Activated T-cell treated with anti-CD3 and anti-CD28 coated beads for 1 hour (primary cell): ENCODE data around the gene SNX14.
"Not testable (repeated sequence)": the region's sequence is repeated elsewhere in the genome, so short reads cannot be mapped to it uniquely, and the experiment has no call there.

Experiments
- DNase-seq: peaks from one replicate; pipeline ENCODE4 v3.0.0-alpha.2; 2020; ENCODE audit warnings: low read depth

The SNX14 gene, protein sequence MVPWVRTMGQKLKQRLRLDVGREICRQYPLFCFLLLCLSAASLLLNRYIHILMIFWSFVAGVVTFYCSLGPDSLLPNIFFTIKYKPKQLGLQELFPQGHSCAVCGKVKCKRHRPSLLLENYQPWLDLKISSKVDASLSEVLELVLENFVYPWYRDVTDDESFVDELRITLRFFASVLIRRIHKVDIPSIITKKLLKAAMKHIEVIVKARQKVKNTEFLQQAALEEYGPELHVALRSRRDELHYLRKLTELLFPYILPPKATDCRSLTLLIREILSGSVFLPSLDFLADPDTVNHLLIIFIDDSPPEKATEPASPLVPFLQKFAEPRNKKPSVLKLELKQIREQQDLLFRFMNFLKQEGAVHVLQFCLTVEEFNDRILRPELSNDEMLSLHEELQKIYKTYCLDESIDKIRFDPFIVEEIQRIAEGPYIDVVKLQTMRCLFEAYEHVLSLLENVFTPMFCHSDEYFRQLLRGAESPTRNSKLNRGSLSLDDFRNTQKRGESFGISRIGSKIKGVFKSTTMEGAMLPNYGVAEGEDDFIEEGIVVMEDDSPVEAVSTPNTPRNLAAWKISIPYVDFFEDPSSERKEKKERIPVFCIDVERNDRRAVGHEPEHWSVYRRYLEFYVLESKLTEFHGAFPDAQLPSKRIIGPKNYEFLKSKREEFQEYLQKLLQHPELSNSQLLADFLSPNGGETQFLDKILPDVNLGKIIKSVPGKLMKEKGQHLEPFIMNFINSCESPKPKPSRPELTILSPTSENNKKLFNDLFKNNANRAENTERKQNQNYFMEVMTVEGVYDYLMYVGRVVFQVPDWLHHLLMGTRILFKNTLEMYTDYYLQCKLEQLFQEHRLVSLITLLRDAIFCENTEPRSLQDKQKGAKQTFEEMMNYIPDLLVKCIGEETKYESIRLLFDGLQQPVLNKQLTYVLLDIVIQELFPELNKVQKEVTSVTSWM

DNA sequence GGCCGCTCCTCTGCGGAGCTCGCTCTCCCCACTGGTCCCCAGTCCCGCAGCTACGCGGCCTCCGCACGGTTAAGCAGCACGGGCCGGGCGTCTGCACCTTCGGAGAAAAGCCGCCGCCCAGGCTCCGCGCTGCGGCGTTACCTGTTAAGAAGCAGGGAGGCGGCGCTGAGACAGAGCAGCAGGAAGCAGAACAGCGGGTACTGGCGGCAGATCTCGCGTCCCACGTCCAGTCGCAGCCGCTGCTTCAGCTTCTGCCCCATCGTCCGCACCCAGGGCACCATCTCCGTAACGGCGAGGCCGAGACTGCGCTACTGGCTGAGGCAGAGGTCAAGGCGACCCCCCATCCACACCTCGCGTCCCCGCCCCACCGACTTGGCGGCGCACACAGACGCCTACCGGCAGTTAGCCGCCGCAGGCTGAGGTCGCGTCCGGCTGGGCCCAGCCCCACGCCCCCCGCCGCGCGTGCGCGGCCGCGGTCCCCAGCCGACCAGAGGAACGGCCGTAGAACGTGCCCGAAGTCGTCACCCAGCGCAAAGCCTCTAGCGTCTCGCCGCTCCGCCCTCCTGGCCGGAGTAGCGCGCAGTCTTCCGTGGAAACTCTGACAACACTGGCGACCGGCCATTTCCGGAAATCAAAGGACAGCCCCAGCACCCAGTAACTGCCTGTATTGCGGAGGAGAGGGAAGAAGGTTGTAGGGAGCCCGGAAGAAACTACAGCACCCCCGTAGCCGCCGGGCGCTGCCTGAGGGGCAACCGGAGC is at the start of gene SNX14:
SNX14 (minus strand) TSS at position 421 of the 759 bp plus-strand sequence; CDS start at position 281, 140 bp downstream.
- DNase-seq = peak; percentile 61

DNA sequence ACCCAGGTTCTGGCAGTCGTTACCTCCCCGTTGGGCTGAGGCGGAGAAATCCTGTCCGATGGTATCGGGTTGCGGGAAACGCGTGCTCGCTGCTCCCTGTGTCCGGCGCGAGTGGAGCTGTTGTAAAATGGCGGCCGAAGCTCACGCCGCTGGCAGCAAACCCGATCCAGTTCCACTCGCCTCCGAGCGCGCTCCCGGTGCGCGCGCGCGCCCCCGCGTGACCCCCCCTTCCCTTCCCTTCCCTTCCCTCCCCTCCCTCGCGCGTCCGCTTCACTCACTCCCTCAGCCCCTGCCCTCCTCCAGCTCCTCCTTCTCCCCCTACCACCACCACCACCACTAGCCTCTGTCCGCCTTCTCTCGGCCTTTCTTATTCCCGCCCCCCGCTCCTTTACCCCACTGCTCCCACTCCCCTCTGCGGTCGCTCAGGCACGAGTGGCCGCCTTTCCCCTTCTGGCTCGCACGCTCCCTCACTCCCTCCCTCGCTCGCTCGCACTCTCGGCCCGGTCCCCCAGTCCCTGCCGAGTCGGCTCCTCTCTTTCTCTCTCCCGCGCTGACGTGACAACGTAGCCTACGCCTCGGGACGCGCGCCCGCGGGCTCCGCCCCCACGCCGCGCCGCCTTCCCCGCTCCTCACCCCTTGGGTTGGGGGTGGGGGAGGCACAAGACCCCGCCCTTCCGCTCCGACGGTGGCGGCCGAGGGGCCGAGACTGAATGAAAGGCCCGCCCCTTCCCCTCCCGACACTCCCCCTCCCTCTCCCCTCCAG is 49.3 kb upstream of the SNX14 start, which contains the start of gene SYNCRIP:
SYNCRIP (minus strand) TSS at position 113 of the 763 bp plus-strand sequence. CDS start 1,447 bp downstream, outside the sequence.
- DNase-seq = peak; percentile 97

DNA sequence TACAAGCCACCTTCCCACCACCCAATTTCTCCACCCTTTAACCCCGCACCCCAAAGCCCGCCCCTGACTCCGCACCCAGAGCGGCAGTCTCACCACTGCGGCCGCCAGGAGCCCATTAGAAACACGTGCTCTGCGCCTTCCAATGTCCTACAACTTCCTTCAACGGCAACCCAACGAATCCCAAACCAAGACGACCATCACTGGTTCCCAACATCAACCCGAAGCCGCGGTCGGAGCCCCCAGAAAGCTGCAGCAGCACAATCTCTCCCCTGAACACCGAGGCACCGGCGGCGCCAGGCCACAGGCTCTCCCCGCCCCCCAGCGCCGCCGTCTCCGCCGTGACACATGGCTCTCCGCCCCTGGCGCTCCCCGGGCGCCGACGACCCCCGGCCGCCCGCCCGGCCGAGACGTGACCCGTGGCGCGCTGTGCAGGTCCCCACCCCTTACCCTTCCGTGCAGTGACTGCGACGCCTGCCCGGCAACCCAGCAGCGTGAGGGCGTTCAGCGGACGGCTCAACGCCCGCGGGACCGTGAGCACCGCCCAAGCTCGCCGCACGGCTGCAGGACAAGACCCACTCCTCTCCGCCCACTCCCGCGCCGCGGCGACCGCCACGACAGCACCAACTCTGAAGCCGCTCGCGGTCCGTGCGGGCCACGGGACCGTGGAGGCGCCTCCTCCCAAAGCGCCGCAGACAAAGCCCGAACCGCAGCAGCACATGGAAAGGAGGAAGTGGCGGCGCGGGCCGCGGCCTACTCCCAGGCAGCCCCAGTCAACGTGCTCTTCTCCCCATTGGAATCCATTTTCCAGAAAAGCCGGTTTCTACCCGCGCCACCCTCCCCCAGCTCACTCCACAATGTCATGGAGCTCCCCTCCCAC is 48.5 kb upstream of the SNX14 start:
- DNase-seq = peak; percentile 34

DNA sequence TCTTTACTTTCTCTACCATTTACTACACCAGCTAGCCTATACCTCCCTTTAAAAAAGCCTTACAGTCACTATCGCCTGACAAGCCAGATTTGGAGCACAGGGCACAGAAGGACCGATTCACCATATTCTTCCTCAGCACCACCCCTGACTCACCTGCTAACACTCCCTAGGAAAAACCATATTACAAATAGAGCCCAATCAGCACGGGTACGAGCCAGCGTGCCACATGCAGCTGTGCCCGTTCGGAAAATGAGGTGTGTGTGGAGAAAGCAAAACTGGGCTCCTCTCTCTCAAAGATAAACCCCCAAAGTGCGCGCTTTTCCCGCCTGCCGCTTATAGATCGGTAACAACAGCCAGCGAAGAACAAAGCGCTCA is 47.9 kb upstream of the SNX14 start:
- no peak for DNase-seq

DNA sequence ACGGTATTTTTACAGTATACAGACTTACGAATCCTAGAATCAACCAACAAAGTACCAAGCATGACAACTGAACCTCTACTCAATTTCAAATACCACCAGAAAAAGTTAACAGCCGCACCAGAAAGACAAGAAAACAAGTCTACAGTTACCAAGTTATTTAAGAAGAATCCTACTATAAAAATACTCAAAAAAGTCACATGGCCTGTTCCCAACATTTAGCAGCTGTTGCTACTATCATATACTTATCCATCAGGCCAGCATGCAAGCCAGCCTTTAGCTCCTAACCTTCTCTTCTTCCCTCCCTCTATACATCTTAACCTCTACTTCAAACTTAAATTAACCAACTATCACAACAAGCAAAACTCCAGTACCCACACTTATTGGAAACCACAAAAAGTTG is 47.2 kb upstream of the SNX14 start:
- DNase-seq = no peak

DNA sequence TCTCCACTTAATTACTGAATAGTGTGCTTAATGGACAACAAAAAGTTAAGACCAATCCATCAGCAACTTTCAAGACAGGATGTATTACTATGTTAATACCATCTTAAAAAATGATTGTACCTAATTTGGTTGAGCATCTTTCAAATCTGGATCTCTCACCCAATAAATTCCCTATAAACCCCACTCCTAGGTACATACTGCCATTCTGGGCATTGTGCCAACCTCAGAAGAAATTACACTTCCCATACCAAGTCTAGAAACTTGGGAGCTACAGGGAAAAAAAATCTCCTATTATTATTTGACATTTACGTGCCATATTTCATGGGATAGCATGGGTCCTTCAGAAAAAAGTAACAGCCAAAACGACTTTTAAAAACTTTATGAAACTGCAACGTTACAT is 43.9 kb upstream of the SNX14 start:
- no peak for DNase-seq

DNA sequence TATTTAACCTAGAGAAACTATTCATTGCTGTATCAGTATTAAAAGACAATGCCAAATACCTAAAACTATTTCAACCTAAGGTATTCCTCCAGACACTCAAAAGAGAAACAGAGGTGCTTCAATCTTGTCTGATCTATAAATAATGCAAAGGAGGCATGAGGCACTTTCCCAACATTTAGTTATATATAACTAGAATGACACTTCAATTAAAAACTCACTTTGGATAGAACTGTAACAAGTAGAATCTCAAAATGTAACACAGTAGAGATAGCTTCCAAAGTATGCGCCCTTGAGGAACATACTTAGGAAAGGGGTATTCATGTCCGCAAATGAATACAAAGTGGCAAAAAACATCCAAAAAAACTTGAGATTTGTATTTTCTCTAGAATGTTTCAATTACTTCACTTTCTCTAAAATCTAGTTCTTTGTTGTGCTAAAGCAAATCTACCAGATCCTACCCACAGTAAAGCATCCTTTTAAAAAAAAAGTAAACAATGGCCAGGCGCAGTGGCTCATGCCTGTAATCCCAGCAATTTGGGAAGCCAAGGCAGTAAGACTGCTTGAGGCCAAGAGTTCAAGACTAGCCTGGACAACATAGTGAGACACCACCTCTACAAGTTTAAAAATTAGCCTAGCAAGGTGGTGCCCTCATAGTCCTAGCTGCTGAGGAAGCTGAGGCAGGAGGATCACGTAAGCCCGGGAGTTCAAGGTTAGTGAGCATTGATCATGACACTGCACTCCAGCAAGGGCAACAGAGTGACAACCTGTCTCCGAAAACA is 38.7 kb upstream of the SNX14 start:
- DNase-seq = no peak

DNA sequence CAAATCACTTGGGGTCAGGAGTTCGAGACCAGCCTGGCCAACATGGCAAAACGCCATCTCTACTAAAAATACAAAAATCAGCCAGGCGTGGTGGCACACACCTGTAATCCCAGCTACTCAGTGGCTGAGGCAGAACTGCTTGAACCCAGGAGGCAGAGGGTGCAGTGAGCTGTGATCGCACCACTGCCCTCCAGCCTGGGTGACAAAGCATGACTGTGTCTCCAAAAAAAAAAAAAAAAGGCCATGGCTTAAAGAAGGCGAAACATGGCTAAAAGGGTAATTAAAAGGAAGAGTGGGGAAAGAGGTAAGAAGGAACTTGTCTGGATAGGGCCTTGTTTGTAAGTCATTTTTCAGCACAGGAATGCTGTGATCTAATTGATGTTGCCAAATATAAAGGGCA is 37.5 kb upstream of the SNX14 start:
- not testable (repeated sequence) for DNase-seq

DNA sequence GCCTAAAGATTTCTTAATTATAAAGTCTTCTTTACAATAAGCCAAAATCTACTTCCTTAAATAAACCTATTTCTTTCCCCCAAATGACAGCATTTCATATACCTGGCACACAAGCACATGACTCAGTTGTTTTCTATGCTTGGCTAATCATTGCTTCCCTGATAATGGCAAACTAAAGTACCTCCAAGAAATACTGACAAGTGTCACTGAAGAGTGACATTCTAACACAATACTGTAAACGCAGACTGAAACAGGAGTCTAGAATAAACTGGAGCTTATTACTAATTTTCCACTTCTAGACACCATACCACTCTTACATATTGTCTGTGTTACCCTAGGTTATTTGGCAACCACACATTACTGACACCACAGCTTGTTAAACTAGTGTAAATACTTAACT is 34.7 kb upstream of the SNX14 start:
- no peak for DNase-seq

DNA sequence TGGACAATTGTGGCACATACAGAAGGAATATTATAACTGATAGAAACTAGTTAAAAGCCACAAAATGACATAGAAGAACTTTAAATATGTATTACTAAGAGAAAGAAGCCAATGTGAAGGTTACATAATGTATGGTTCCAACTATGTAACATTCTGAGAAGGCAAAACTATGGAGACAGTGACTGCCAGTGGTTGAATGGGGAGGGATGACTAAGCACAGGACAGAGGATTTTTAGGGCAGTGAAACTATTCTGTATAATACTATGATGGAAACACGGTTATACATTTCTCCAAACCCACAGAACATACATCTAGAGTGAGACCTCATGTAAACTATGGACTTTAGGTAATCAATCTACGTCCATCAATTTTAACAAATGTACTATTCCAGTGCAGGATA is 26.6 kb upstream of the SNX14 start:
- no peak for DNase-seq

DNA sequence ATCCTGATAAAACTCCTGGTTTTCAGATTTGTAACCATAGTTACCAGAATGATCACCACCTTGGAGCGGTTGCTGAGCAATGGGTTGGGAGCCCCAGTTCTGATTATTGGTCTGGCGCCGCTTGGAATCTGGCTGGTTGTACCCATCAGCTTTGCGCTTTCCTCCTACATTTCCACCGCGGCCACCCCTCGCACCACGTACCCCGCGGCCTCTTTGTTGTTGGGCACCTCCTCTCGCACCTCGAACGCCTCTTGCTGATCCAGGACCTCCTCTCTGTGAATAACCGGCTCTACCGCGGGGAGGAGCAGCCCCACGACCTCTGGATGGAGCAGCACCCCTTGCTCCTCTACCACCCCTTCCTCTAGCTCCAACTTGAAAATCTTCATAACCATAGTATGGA is 21.1 kb upstream of the SNX14 start:
- no peak for DNase-seq

DNA sequence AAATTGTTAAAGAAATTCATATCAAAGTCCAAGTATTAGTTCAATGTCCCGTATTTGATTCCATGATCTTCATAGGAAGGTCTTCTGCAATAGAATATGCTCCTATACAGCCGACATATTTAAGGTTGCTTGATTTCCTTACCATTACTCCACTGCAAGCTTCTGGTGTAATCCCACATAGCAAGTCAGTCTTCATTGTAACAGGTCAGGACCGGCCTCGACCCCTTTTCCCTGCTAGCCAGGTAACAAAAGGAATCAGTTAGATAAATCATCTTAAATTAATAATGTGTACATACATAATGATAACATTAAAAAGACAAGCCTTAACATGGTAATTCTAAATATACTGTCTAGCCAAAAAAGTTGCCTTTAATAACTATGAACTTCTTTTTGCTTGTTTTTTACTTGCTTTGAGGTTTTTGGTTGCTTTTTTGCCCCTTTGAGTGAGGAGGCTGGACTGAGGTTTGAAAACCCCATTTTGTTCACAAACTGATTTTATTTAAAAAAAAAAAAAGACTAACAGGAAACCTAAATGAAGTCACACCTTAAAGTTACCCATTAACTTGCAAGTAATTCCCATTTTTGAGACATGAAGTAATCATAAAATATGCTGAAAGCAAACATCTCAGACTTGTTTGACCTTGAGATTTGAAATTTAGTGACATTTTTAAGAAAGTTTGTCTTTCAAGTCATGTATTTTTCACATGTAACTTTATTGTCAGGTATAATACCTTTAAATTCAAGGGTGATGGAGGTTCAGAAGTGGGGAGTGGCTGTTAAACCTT is 19.2 kb upstream of the SNX14 start:
- no peak for DNase-seq

DNA sequence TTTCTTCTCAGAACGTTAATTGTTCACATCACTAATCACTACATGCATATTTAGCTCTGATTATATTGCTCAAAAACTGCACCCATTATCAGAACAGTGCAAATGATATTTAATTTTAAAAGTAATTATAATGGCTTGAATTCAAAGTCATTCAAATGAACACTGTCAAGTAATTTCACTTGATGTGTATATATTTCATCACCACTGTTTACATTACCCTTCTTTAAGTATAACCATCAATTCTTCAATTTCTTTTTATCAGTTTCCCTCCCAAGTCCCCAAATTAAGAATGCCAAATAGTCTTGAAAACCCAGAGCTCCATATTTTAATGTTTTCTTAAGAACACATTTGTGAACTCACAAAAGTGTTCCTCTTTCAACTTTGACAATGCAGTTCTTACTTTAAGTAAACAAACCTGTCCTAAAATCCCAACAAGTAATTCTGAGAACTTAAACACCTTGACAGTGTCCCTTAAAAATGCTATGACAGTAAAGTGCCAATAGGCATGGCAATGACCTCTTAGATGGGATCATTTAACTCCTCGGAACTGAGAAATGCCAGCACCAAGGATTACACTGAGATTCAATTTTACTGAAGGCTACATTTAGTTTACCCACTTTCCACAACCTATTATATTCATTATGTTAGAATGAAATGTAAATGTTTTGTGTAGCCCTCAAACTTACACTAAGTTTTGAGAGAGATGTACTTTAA is 16.7 kb upstream of the SNX14 start:
- DNase-seq = no peak

DNA sequence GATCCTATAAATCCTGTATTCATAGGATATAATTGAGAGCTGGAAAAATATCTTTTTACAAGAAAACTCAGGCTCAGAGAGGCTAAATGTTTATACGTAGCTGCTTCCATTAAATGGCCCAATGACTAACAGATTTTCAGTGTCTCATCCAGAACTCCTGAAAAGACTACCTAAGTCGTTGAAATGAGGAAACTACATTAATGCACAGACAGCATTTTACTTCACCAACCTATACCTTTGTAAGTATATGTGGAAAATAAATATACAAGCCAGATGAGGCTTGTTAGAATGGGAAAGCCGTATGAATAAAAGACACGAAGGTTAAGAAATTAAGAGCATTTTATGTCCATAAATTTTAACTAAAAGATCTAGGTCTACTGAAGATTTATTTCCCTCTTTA is 8.4 kb upstream of the SNX14 start:
- DNase-seq = no peak

DNA sequence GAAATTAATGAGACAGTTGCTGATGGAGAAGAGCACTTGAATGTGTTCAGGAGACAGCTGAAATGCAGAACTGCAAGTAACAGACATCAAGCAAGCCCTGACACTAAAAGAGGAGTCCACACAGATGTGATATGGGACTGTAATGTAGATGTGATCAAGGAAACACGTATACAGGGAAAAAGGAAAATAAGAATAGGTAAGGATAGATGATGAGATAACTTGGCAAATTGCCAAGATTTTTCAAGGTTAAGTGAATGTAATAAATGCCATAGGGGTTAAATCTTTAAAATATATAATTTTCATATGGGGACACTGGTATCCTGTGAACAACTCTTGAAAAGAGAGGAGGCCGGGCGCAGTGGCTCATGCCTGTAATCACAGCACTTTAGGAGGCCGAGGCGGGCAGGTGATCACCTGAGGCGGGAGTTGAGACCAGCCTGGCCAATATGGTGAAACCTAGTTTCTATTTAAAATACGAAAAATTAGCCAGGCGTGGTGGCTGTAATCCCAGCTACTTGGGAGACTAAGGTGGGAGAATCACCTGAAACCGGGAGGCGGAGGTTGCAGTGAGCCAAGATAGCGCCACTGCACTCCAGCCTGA is 7.2 kb upstream of the SNX14 start:
- no peak for DNase-seq

DNA sequence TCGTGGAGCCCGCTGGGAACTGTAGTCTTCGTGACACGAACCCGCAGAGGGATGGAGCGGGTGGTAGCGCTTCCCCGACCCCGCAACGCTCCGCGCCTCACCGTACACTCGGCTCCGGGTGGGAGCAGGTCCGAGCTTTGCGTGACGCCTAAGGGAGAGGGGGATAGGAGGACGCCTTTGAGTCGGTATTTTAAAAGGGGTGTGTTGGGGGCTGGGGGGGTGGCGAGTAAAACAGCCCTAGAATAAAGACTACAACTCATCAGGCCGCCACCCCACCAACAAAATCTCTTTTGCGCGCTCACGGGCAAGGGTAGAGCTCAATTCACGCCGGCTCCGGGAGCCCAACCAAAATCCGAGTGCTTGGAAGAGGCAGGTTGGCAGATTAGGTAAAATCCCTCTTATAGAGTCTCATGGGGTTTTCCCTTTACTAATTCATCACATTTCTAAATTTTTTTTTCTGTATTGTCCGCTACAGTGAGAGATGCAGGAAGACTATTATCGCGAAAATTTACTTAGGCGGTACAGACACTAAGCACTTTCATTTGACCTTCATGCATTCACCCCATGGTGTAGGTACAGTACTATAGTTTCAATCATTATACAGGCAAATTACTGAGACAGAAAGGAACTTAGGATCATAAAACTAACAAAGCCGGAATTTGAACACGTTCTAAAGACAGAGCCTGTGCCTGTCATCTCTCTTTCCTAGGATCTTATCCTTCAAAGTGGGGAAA is 706 bp upstream of the SNX14 start:
- no peak for DNase-seq

DNA sequence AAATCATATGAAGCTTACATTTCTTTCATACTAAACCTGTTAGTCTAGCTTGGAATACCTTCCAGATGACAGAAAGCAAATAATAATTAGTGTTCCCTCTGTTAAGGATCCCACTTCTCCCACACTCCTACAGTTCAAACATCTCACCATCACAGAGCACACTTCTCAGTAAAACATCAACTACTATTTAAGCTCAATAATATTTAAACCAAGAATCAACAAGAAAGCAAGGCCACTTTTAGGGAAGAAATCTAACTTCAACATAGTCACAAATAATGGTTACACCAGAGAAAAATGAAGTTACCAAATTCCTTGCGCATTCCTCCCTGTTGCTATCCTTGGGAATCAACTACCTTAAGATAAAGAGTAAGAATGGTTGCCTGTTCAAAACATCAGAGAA is 1.6 kb downstream of the SNX14 start:
- no peak for DNase-seq
